Astrocyte (in vitro differentiated cells and primary cell): ENCODE results near the gene TPT1. TPM values are rescaled to one million over a fixed set of nuclear protein-coding genes. Genes with fewer than 3 reads are reported as not detected.
"Not testable (repeated sequence)": the region's sequence is repeated elsewhere in the genome, so short reads cannot be mapped to it uniquely, and the experiment has no call there.

Source experiments
- DNase-seq: peaks from one replicate; pipeline ENCODE4 v3.0.0-alpha.2; 2010; ENCODE audit warnings: low read depth
- FAIRE-seq: peaks from 2 replicates; lab custom pipeline; 2011; peaks lifted over from hg19 to GRCh38; lab: Jason Lieb, UNC
- H2AFZ ChIP-seq: 2 replicates; pipeline ENCODE4 v1.6.0; 2012; ENCODE audit warnings: low read depth, low read length, inconsistent platforms
- H3K27ac ChIP-seq: 2 replicates; pipeline ENCODE4 v1.5.1; 2011; ENCODE audit warnings: low read depth, low read length, inconsistent platforms
- H3K27me3 ChIP-seq: 2 replicates; pipeline ENCODE4 v1.6.0; 2011; ENCODE audit warnings: low read length, inconsistent platforms; ENCODE audit not compliant: insufficient read depth
- H3K36me3 ChIP-seq: 2 replicates; pipeline ENCODE4 v1.5.1; 2011; ENCODE audit warnings: low read length, inconsistent platforms; ENCODE audit not compliant: insufficient read depth
- H3K4me1 ChIP-seq: 2 replicates; pipeline ENCODE4 v1.5.1; 2011; ENCODE audit warnings: low read length, inconsistent platforms; ENCODE audit not compliant: insufficient read depth
- H3K4me2 ChIP-seq: 2 replicates; pipeline ENCODE4 v1.6.0; 2012; ENCODE audit warnings: low read length, inconsistent platforms
- H3K4me3 ChIP-seq: 2 replicates; pipeline ENCODE4 v1.5.1; 2011; ENCODE audit warnings: low read depth, mild to moderate bottlenecking, low read length, inconsistent platforms; ENCODE audit not compliant: insufficient read depth
- H3K79me2 ChIP-seq: 2 replicates; pipeline ENCODE4 v1.6.0; 2012; ENCODE audit warnings: mild to moderate bottlenecking, low read length, inconsistent platforms; ENCODE audit not compliant: insufficient read depth
- H3K9ac ChIP-seq: 2 replicates; pipeline ENCODE4 v1.6.0; 2012; ENCODE audit warnings: mild to moderate bottlenecking, low read length, inconsistent platforms
- H3K9me3 ChIP-seq: 2 replicates; pipeline ENCODE4 v1.5.1; 2012; ENCODE audit warnings: low read depth, mild to moderate bottlenecking, low read length, inconsistent platforms; ENCODE audit not compliant: insufficient read depth
- H4K20me1 ChIP-seq: 2 replicates; pipeline ENCODE4 v1.6.0; 2012; ENCODE audit warnings: low read length, inconsistent platforms; ENCODE audit not compliant: insufficient read depth
- H3K27ac Mint-ChIP-seq: one replicate; pipeline ENCODE4 v1.8.0; 2021; ENCODE audit warnings: mild to moderate bottlenecking, mixed read lengths; ENCODE audit not compliant: unreplicated experiment
- H3K27me3 Mint-ChIP-seq: one replicate; pipeline ENCODE4 v1.8.0; 2021; ENCODE audit warnings: low read depth, mixed read lengths; ENCODE audit not compliant: unreplicated experiment
- H3K36me3 Mint-ChIP-seq: one replicate; pipeline ENCODE4 v1.8.0; 2021; ENCODE audit warnings: low read depth, mixed read lengths; ENCODE audit not compliant: unreplicated experiment
- H3K4me1 Mint-ChIP-seq: one replicate; pipeline ENCODE4 v1.8.0; 2021; ENCODE audit warnings: low read depth, mixed read lengths; ENCODE audit not compliant: unreplicated experiment
- H3K4me3 Mint-ChIP-seq: one replicate; pipeline ENCODE4 v1.8.0; 2021; ENCODE audit warnings: mild to moderate bottlenecking, moderate library complexity, mixed read lengths; ENCODE audit not compliant: unreplicated experiment
- H3K9me3 Mint-ChIP-seq: one replicate; pipeline ENCODE4 v1.8.0; 2021; ENCODE audit warnings: mild to moderate bottlenecking, mixed read lengths; ENCODE audit not compliant: unreplicated experiment
- EZH2 ChIP-seq: IDR thresholded peaks from 2 replicates; pipeline ENCODE4 v1.6.1; 2012; ENCODE audit warnings: mild to moderate bottlenecking, low read length, inconsistent platforms; ENCODE audit not compliant: insufficient read depth
- total RNA-seq: library from RNA; stranded (reverse); gene quantifications from 2 replicates; pipeline ENCODE4 v1.2.1, GENCODE V29; 2021
- TF ChIP-seq, protein P1 (sequence below): IDR thresholded peaks from 2 replicates; pipeline ENCODE4 v1.5.1; 2011; ENCODE audit warnings: low read depth, mild to moderate bottlenecking, inconsistent platforms, low read length, moderate library complexity; ENCODE audit not compliant: insufficient read depth

Gene TPT1
- total RNA-seq, 1 donor from 2014 or later = 2,540 TPM

DNA sequence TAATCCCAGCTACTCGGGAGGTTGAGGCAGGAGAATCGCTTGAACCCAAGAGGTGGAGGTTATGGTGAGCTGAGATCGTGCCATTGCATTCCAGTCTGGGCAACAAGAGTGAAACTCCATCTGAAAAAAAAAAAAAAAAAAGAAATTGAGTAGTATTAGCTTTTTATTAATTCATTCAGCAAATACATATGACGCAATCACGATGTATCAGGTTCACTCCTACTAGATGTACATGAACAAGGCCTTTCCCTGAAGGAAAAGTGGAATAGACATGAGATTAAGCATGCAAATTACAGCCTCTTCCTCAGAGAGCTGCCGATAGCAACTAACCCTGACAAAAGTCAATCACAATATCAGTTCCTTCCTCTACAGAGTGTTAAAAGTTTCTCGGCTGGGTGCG is 9.2 kb upstream of the TPT1 start:
- Histone ChIP-seq H3K9me3 (no peaks in the 10 kb centered on the region), H3K79me2 (no peaks in the 10 kb centered on the region), H3K4me3 (no peak overlapping the region), H3K27me3 (no peaks in the 10 kb centered on the region), H3K4me2 (no peak overlapping the region), H3K36me3 (peaks cover 18% of the 10 kb centered on the region), H3K4me1 (no peaks in the 10 kb centered on the region), H4K20me1 (peaks cover 10% of the 10 kb centered on the region), H2AFZ (no peak overlapping the region), H3K9ac (no peak overlapping the region), H3K27ac (no peak overlapping the region)
- TF ChIP-seq, protein P1, sequence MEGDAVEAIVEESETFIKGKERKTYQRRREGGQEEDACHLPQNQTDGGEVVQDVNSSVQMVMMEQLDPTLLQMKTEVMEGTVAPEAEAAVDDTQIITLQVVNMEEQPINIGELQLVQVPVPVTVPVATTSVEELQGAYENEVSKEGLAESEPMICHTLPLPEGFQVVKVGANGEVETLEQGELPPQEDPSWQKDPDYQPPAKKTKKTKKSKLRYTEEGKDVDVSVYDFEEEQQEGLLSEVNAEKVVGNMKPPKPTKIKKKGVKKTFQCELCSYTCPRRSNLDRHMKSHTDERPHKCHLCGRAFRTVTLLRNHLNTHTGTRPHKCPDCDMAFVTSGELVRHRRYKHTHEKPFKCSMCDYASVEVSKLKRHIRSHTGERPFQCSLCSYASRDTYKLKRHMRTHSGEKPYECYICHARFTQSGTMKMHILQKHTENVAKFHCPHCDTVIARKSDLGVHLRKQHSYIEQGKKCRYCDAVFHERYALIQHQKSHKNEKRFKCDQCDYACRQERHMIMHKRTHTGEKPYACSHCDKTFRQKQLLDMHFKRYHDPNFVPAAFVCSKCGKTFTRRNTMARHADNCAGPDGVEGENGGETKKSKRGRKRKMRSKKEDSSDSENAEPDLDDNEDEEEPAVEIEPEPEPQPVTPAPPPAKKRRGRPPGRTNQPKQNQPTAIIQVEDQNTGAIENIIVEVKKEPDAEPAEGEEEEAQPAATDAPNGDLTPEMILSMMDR = no peak
- TF ChIP-seq EZH2 = no peak
- Mint-ChIP-seq H3K4me3 (no peak overlapping the region), H3K36me3 (peaks cover 8% of the 10 kb centered on the region), H3K27me3 (no peaks in the 10 kb centered on the region), H3K4me1 (peaks cover 3% of the 10 kb centered on the region), H3K27ac (peak overlapping the region; percentile 81), H3K9me3 (no peaks in the 10 kb centered on the region)
- FAIRE-seq (no peak), DNase-seq (no peak)

DNA sequence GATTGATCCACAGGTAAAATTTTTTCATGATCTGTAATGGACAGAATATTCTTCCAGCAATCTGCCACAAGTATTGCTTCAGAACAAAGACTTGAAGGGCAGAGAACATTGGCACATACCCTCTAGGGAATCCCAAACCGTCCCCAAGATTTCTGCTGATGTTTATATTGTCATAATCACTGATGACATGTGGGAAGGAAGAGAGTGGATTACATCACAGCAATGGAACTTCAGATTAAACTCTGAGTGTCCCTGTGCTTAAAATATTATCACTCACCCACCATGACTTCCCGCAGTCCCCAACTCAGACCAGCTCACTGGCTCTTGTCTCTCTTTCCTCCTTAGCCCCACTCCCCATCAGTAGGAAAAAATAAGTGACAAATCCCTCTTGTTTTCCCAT is 8.5 kb upstream of the TPT1 start:
- H3K4me3 Mint-ChIP-seq = peak overlapping the region; percentile 15
- H3K27ac ChIP-seq = no peak overlapping the region
- peaks cover 20% of the 10 kb centered on the region for H3K36me3 ChIP-seq
- peaks cover 11% of the 10 kb centered on the region for H3K36me3 Mint-ChIP-seq
- FAIRE-seq = no peak
- peaks cover 3% of the 10 kb centered on the region for H3K4me1 Mint-ChIP-seq
- H3K4me1 ChIP-seq = no peaks in the 10 kb centered on the region
- no peak for TF ChIP-seq EZH2
- TF ChIP-seq, protein P1 = no peak
- no peaks in the 10 kb centered on the region for H3K9me3 ChIP-seq
- H3K9me3 Mint-ChIP-seq = no peaks in the 10 kb centered on the region
- no peak for DNase-seq
- H3K4me3 ChIP-seq = no peak overlapping the region
- H4K20me1 ChIP-seq = peaks cover 10% of the 10 kb centered on the region
- H3K79me2 ChIP-seq = no peaks in the 10 kb centered on the region
- no peak overlapping the region for H3K4me2 ChIP-seq
- no peaks in the 10 kb centered on the region for H3K27me3 Mint-ChIP-seq
- H3K27ac Mint-ChIP-seq = peak overlapping the region; percentile 81
- H3K27me3 ChIP-seq = no peaks in the 10 kb centered on the region
- no peak overlapping the region for H3K9ac ChIP-seq
- H2AFZ ChIP-seq = no peak overlapping the region

DNA sequence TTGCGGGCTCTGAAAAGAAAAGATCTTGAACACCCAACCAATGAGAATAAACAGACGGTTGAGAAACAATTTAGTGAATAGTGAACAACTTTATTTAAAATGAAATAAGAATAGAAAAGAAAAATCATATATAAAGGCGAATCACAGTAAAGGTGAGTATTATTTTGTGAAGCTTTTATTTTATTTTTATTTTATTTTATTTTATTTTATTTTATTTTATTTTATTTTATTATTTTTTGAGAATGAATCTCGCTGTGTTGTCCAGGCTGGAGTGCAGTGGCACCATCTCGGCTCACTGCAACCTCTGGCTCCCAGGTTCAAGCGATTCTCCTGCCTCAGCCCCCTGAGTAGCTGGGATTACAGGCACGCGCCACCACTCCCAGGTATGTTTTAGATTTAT is 3.1 kb upstream of the TPT1 start:
- H3K4me3 ChIP-seq, H3K27ac ChIP-seq, H3K4me2 ChIP-seq, DNase-seq, H3K9ac ChIP-seq, H3K9me3 ChIP-seq, H3K9me3 Mint-ChIP-seq, H3K4me3 Mint-ChIP-seq, H2AFZ ChIP-seq, H3K27ac Mint-ChIP-seq, H3K27me3 Mint-ChIP-seq, H3K4me1 Mint-ChIP-seq, FAIRE-seq, H3K27me3 ChIP-seq, H3K4me1 ChIP-seq: not testable (repeated sequence)
- Histone ChIP-seq H4K20me1 (peaks cover 24% of the 10 kb centered on the region), H3K36me3 (peaks cover 18% of the 10 kb centered on the region), H3K79me2 (peaks cover 37% of the 10 kb centered on the region)
- H3K36me3 Mint-ChIP-seq = peaks cover 14% of the 10 kb centered on the region

DNA sequence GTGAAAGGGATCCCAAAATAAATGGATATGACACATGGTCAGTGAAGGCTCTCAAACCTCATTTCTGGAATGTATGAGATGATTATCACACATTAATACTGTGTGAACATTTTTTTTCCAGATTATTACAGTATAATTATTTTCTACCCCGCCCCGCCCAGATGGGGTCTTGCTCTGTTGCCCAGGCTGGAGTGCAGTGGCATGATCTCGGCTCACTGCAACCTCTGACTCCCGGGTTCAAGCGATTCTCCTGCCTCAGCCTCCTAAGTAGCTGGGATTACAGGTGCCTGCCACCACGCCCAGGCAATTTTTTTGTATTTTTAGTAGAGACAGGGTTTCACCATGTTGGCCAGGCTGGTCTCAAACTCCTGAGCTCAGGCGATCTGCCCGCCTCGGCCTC is 2.1 kb upstream of the TPT1 start:
- Histone ChIP-seq H3K4me1 (peaks cover 13% of the 10 kb centered on the region), H3K36me3 (peaks cover 24% of the 10 kb centered on the region), H3K79me2 (peaks cover 46% of the 10 kb centered on the region), H4K20me1 (peaks cover 33% of the 10 kb centered on the region)
- H2AFZ ChIP-seq, H3K27me3 ChIP-seq, H3K4me3 ChIP-seq, H3K4me2 ChIP-seq, FAIRE-seq, H3K9me3 ChIP-seq, H3K27ac ChIP-seq, H3K27ac Mint-ChIP-seq, H3K27me3 Mint-ChIP-seq, H3K9me3 Mint-ChIP-seq, H3K4me3 Mint-ChIP-seq, H3K9ac ChIP-seq, DNase-seq: not testable (repeated sequence)
- Mint-ChIP-seq H3K36me3 (peaks cover 18% of the 10 kb centered on the region), H3K4me1 (peaks cover 13% of the 10 kb centered on the region)

DNA sequence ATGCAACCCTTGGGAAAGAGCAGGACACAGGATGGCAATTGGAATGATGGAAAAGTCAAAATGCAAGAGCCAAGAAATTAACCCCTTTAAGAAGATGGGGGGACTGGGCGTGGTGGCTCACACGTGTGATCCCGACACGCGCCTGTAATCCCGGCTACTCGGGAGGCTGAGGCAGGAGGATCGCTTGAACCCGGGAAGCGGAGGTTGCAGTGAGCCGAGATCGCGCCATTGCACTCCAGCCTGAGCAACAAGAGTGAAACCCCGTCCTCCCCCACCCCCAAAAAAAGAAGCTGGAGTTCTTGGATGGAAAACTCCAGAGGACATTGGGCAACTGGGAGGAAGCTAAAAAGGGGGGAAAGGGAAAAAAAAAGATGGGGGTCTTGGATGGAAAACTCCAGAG is 1.7 kb upstream of the TPT1 start:
- Histone ChIP-seq H3K36me3 (peaks cover 29% of the 10 kb centered on the region), H4K20me1 (peaks cover 37% of the 10 kb centered on the region), H3K79me2 (peaks cover 51% of the 10 kb centered on the region), H3K4me1 (peaks cover 16% of the 10 kb centered on the region), H3K4me2 (peak overlapping the region; percentile 90)
- H3K27me3 ChIP-seq, H3K27ac ChIP-seq, H3K27me3 Mint-ChIP-seq, DNase-seq, H3K27ac Mint-ChIP-seq, H3K9me3 ChIP-seq, H3K9me3 Mint-ChIP-seq, FAIRE-seq, H2AFZ ChIP-seq, H3K4me3 ChIP-seq, H3K9ac ChIP-seq: not testable (repeated sequence)
- Mint-ChIP-seq H3K4me1 (peaks cover 16% of the 10 kb centered on the region), H3K36me3 (peaks cover 18% of the 10 kb centered on the region), H3K4me3 (peak overlapping the region; percentile 97)
